NCI-H69 (cell line): ENCODE measurements around the gene COG8.
"Not testable (repeated sequence)": the region's sequence is repeated elsewhere in the genome, so short reads cannot be mapped to it uniquely, and the experiment has no call there.

Experiments used
- DNase-seq: peaks from one replicate; lab custom pipeline; 2025; lab: John Stamatoyannopoulos, UW

COG8 gene, protein sequence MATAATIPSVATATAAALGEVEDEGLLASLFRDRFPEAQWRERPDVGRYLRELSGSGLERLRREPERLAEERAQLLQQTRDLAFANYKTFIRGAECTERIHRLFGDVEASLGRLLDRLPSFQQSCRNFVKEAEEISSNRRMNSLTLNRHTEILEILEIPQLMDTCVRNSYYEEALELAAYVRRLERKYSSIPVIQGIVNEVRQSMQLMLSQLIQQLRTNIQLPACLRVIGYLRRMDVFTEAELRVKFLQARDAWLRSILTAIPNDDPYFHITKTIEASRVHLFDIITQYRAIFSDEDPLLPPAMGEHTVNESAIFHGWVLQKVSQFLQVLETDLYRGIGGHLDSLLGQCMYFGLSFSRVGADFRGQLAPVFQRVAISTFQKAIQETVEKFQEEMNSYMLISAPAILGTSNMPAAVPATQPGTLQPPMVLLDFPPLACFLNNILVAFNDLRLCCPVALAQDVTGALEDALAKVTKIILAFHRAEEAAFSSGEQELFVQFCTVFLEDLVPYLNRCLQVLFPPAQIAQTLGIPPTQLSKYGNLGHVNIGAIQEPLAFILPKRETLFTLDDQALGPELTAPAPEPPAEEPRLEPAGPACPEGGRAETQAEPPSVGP

GRCh38 chr16:69339289-69340094 is at the start of gene COG8, which contains the start of gene NIP7:
Gene COG8 (minus strand): TSS chr16:69339564. CDS start chr16:69339552, 12 bp downstream.
Gene NIP7 (plus strand): TSS chr16:69339772. CDS start chr16:69339830, 58 bp downstream.
- peak; percentile 97 for DNase-seq

DNA sequence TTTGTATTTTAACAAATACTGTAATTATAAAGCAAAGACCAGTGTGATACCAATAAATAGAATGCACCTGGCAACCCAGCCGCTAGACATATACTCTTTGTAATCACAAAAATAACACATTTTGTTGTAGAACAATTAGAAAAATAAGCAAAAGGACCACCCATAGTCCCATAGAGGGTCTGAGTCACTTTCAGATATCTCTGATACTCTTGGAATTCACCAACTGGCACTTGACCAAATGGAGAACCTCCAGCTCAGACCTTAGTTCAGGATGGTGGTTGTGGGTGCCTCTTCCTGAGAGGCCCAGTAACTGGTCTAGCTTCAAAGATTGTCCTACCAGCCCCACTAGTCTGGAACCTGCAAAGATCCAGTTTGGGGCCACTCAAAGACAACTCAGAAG is 47.2 kb upstream of the COG8 start:
- DNase-seq: no peak

GRCh38 chr16:69384974-69385373 is 45.6 kb upstream of the COG8 start:
- no peak for DNase-seq

- no peak for DNase-seq
These were observed 43.1 kb upstream of the COG8 start for GRCh38 chr16:69382421-69382820.

DNA sequence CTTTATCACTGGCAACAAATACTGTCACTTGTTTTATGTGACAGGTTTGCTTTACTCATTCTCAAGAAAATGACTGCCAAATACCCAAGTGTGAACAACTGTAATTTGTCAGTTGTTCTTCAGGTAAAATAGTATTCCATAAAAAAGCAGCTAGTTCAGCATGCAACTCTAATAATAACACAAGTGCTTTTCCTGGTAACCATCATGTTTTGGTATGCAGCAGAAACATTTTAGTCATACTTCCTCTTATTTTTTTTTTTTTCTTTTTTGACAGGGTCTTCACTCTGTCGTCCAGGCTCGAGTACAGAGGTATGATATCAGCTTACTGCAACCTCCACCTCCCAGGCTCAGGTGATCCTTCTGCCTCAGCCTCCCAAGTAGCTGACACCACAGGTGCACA is 41.9 kb upstream of the COG8 start:
- DNase-seq: no peak

GRCh38 chr16:69378760-69379159 is 39.4 kb upstream of the COG8 start:
- no peak for DNase-seq

GRCh38 chr16:69378036-69378435 is 38.7 kb upstream of the COG8 start:
- no peak for DNase-seq

- DNase-seq: no peak
These were observed 37.2 kb upstream of the COG8 start for GRCh38 chr16:69376393-69377059.

DNA sequence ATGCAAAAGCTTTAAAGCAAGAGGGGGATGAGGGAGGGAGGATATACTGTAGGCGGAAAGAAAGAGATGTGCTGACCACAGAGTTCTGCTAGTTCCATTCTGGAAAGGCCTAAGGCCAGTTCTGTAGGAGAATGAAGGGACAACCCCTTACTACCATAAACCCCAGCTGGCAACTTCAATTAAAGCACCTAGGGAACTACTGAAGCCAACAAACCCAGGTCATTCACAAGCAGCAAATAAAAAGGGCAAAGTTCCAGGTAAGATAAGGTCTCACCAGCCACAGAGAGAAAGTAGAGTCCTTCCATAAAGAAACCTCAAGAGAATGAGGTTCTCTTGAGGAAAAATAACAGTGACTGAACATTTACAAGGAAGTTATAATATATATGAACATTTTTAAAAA is 33.7 kb upstream of the COG8 start:
- DNase-seq: no peak

DNA sequence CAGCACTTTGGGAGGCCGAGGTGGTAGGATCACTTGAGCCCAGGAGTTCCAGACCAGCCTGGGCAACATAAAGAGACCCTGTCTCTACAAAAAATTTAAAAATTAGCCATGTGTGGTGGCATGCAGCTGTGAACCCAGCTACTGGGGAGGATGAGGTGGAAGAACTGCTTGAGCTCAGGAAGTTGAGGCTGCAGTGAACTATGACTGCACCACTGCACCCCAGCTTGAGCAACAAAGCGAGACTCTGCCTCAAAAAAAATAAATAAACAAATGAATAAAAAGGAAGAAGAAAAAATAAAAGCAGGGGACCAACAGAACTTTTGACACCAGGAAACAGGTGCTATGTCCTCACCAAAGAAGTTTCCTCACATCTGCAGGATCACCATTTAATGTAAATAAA is 32.2 kb upstream of the COG8 start:
- DNase-seq: no peak

- DNase-seq: no peak
These were observed 29.5 kb upstream of the COG8 start for GRCh38 chr16:69368866-69369265.

GRCh38 chr16:69367980-69368379 is 28.6 kb upstream of the COG8 start:
- DNase-seq: no peak

- DNase-seq: no peak
These were observed 27.1 kb upstream of the COG8 start for GRCh38 chr16:69366431-69366830.

DNA sequence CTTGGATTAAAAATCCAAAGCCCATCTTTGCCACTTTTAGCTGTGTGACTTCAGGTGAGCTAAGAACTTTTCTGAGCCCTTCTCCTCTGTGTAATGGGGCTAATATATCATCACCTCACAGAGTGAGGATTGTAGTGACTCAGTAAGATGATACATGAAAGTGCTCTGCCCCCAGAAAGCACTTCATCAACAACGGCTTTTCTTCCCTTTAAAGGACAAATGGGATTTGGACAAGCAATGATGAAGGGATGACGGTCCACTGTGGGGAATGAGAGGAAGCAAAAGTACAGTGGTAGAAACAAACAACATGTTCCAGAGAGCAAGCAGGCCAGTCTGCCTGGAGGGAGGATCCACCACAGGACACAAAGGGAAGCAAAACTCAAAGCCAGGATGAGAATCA is 26.5 kb upstream of the COG8 start:
- no peak for DNase-seq

DNA sequence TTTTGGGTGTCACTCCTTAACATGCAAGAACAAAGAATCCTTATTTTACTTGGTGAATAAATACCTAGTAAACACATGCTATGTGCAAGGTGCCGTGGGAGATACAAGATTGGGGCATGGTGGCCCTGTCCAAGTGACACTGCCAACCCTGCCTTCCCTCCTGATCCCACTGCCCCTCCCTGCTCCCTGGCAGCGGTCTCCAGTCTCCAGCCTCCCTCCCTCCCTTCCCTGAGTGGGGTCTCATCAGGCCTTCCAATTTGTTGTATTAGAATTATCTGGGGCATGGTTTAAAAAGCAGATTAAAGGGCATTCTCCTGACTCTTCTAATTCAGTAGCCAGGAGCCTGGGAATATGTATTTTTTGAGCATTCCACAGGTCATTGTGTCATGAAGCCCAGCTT is 24.7 kb upstream of the COG8 start:
- DNase-seq: no peak

GRCh38 chr16:69363281-69363717 is 23.9 kb upstream of the COG8 start:
- no peak for DNase-seq

DNA sequence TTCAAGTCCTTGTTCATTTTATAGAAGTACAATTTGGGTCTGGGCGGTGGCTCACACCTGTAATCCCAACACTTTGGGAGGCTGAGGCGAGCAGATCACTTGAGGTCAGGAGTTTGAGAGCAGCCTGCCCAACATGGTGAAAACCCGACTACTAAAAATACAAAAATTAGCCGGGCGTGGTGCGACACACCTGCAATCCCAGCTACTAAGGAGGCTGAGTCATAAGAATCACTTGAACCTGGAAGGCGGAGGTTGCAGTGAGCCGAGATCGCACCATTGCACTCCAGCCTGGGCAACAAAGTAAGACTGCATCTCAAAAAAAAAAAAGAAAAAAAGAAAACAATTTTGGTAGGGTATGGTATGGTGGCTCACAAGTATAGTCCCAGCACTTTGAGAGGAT is 20.7 kb upstream of the COG8 start:
- not testable (repeated sequence) for DNase-seq

GRCh38 chr16:69351309-69352027 is 12.1 kb upstream of the COG8 start, which contains the start of gene TMED6:
Gene TMED6 (minus strand): TSS chr16:69351786. CDS start chr16:69351753, 33 bp downstream.
- peak; percentile 21 for DNase-seq

- DNase-seq: no peak
These were observed 11.3 kb upstream of the COG8 start for GRCh38 chr16:69350536-69351133.

- DNase-seq: peak; percentile 30
These were observed 10.2 kb upstream of the COG8 start for GRCh38 chr16:69349536-69349935.

DNA sequence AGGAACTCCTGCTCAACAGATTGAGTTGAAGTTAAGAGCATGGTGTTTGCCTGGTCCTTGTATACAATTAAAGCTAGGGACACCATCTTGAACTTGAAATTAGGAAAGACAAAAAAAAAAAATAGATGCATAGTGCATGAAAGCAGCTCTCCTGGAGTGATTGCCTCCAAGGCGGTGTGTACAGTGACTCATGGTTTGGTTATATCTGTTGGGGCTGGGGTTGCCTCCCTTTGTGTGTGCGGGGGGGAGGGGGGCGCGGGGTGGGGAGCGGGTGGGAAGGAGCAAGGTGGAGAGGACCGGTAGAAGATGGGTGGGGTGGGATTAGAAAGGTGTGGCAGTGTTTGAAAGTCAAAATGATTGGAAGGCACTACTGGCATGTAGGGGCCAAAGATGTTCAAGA is 8.9 kb upstream of the COG8 start:
- DNase-seq: peak; percentile 4
